ENCODE data around the gene CDH20.

CDH20 gene

DNA sequence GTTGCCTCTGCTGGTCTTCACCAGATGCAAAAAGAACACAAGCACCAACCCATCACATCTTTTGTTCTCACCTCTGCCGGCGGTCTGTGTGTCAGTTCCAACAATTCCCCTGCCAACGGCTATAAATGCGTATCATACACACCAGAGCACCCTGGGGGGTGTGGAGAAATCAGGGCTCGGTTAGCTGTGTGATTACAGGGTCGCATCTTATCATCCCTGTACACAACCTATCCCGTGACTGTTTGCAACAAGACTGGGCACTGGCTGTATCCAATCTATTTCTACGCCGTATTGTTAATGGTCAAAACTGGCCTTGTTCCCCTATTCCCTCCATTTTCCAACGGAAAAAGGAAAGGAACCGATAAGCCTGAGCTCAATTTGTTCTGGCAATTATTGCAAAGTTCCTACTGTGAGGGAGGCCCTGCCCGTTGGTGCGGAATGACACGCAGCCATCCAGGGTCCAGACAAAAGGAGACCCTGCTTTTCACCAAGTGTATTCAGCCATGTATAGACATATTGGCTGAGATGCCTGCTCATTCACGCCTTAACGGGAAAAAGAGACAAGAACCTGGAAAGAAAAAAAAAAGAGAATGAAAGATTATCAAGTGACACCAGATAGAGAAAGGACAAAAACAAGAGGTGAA, 136.9 kb downstream of the CDH20 start:
- H3K27ac ChIP-seq (ENCODE audit: low read depth, low read length), result no peak overlapping the region
- no peaks in the 10 kb centered on the region for H3K36me3 ChIP-seq (ENCODE audit: insufficient read depth, low read length)

DNA sequence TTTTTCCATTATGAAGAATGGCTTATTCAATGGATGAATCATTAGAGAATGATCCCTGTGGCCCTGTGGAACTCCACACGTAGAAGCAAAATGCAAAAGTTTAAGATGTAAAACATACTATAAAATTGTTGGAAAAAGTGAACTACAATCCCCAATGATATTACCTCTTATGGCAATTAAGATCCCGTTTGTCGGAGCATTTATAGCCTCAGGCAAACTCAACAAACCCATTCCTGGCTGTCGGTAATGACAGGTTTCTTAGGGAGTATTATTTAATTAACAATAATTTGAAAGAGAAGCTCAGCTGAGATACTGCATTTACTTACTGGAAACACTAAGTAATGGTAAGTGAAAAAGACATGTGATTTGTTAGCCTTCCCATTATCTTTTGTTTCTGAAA, 138.3 kb downstream of the CDH20 start:
- H3K27me3 ChIP-seq (ENCODE audit: insufficient read depth, low read length), result no peaks in the 10 kb centered on the region; the same call in 1 of the 2 replicates
- H3K27ac ChIP-seq (ENCODE audit: low read depth, low read length), result no peak overlapping the region
- no peak overlapping the region for H3K4me3 ChIP-seq (ENCODE audit: low read depth, low read length)
- H3K36me3 ChIP-seq (ENCODE audit: insufficient read depth, low read length), result no peaks in the 10 kb centered on the region
- H3K4me1 ChIP-seq (ENCODE audit: control insufficient read depth, insufficient read depth, low read length, unreplicated experiment), result no peaks in the 10 kb centered on the region
- no peak overlapping the region for H2AFZ ChIP-seq (ENCODE audit: low read length, unreplicated experiment)
- H3K79me2 ChIP-seq (ENCODE audit: control insufficient read depth, insufficient read depth, low read length, unreplicated experiment), result no peaks in the 10 kb centered on the region

More for the DNA sequence above, 136.9 kb downstream of the CDH20 start:
- Histone ChIP-seq H3K79me2 (ENCODE audit: control insufficient read depth, insufficient read depth, low read length, unreplicated experiment) (no peaks in the 10 kb centered on the region), H3K27me3 (ENCODE audit: insufficient read depth, low read length) (no peaks in the 10 kb centered on the region; the same call in 1 of the 2 replicates), H3K4me3 (ENCODE audit: low read depth, low read length) (no peak overlapping the region), H2AFZ (ENCODE audit: low read length, unreplicated experiment) (no peak overlapping the region), H3K4me1 (ENCODE audit: control insufficient read depth, insufficient read depth, low read length, unreplicated experiment) (peaks cover 3% of the 10 kb centered on the region)

DNA sequence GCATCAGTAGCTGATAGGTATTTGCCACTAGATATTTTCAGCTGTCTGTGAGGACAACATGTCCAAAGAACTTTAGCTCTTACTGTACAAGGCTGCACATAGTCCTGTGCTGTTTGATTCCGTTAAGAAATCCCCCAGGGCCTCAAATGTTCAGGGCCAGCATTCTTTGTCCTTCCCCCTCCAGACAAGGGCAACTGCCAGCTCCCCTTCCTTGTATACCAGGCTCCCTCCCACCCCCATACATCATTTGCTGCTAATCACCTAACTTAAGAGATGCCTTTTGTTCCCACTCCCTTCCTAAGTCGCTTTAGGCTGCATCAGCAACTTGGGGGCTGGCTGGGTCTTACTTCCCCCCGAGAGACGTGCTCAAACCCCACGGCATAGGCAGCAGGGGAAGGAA, 138.7 kb downstream of the CDH20 start:
- Histone ChIP-seq H3K4me1 (ENCODE audit: control insufficient read depth, insufficient read depth, low read length, unreplicated experiment) (no peaks in the 10 kb centered on the region), H3K36me3 (ENCODE audit: insufficient read depth, low read length) (no peaks in the 10 kb centered on the region), H3K27me3 (ENCODE audit: insufficient read depth, low read length) (no peaks in the 10 kb centered on the region; the same call in 1 of the 2 replicates), H3K27ac (ENCODE audit: low read depth, low read length) (no peak overlapping the region), H2AFZ (ENCODE audit: low read length, unreplicated experiment) (no peak overlapping the region), H3K79me2 (ENCODE audit: control insufficient read depth, insufficient read depth, low read length, unreplicated experiment) (no peaks in the 10 kb centered on the region), H3K4me3 (ENCODE audit: low read depth, low read length) (no peak overlapping the region)

DNA sequence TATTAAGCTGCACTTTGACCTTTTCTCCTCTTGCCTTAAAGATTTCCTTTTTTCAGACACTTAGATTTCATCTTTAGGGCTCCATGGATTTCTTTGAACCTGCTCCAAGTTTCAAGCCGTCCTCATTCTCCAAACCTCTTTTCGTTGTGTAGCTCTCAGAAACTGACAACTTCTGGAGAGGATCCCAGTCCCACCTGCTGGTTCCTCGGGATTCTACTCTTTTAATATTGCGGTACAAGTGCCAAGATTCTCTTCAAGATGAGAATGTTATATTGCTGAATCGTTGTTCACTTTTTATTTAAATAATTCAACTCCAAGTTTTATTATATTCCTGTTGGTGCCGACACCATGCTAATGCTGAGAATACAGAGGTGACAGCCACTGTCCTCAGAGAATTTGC, 141.1 kb downstream of the CDH20 start:
- Histone ChIP-seq H3K79me2 (ENCODE audit: control insufficient read depth, insufficient read depth, low read length, unreplicated experiment) (no peaks in the 10 kb centered on the region), H3K4me1 (ENCODE audit: control insufficient read depth, insufficient read depth, low read length, unreplicated experiment) (no peaks in the 10 kb centered on the region), H3K27me3 (ENCODE audit: insufficient read depth, low read length) (no peaks in the 10 kb centered on the region; the same call in 1 of the 2 replicates), H2AFZ (ENCODE audit: low read length, unreplicated experiment) (no peak overlapping the region), H3K36me3 (ENCODE audit: insufficient read depth, low read length) (no peaks in the 10 kb centered on the region), H3K4me3 (ENCODE audit: low read depth, low read length) (no peak overlapping the region), H3K27ac (ENCODE audit: low read depth, low read length) (no peak overlapping the region)

- no peak overlapping the region for H3K27ac ChIP-seq (ENCODE audit: low read depth, low read length)
- no peak overlapping the region for H3K4me3 ChIP-seq (ENCODE audit: low read depth, low read length)
- H3K79me2 ChIP-seq (ENCODE audit: control insufficient read depth, insufficient read depth, low read length, unreplicated experiment), result no peaks in the 10 kb centered on the region
- no peak overlapping the region for H2AFZ ChIP-seq (ENCODE audit: low read length, unreplicated experiment)
- no peaks in the 10 kb centered on the region for H3K4me1 ChIP-seq (ENCODE audit: control insufficient read depth, insufficient read depth, low read length, unreplicated experiment)
- no peaks in the 10 kb centered on the region for H3K36me3 ChIP-seq (ENCODE audit: insufficient read depth, low read length)
- no peaks in the 10 kb centered on the region; the same call in 1 of the 2 replicates for H3K27me3 ChIP-seq (ENCODE audit: insufficient read depth, low read length)
These were observed 141.7 kb downstream of the CDH20 start for GRCh38 chr18:61474918-61475317.

DNA sequence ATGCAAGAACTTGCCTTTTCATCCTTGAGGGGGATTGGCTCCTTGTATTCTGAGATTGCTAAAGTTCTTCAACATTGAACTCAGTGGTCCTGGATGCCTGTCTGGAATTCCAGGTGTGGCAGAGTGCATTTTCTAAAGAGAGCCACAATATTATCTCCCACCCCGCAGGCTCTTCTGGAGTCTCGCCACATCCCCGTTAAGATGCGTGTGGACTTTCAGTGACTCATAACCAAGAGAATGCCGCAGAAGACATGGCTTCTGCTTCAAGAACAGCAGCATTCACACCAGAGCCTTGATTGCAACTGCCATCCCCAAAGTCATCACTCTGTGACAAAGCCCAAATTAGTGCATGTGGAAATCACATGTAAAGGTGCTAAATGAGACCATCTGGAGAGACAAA, 142.7 kb downstream of the CDH20 start:
- no peaks in the 10 kb centered on the region for H3K36me3 ChIP-seq (ENCODE audit: insufficient read depth, low read length)
- no peak overlapping the region for H2AFZ ChIP-seq (ENCODE audit: low read length, unreplicated experiment)
- H3K27me3 ChIP-seq (ENCODE audit: insufficient read depth, low read length), result no peaks in the 10 kb centered on the region; the same call in 1 of the 2 replicates
- H3K27ac ChIP-seq (ENCODE audit: low read depth, low read length), result no peak overlapping the region
- H3K4me1 ChIP-seq (ENCODE audit: control insufficient read depth, insufficient read depth, low read length, unreplicated experiment), result no peaks in the 10 kb centered on the region
- no peaks in the 10 kb centered on the region for H3K79me2 ChIP-seq (ENCODE audit: control insufficient read depth, insufficient read depth, low read length, unreplicated experiment)
- no peak overlapping the region for H3K4me3 ChIP-seq (ENCODE audit: low read depth, low read length)

DNA sequence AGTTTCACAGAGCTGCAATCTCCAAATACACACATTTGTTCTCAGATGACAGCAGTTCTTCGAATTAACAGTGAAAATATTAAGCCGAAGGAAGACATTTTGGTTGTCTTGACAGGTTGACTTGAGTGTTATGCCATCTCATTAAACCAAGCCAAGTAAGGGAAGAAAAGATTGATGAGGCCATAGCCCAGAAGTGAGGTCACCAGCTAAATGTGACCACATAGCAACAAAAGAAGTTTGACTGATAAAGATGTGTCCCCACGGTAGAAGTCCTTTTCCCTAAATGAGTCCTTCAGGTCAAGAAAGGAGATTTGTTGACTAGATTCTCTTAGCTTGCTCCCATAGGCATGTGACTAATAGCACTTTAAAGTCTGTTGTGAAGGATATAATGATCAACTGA, 156.1 kb downstream of the CDH20 start:
- no peak overlapping the region for H2AFZ ChIP-seq (ENCODE audit: low read length, unreplicated experiment)

DNA sequence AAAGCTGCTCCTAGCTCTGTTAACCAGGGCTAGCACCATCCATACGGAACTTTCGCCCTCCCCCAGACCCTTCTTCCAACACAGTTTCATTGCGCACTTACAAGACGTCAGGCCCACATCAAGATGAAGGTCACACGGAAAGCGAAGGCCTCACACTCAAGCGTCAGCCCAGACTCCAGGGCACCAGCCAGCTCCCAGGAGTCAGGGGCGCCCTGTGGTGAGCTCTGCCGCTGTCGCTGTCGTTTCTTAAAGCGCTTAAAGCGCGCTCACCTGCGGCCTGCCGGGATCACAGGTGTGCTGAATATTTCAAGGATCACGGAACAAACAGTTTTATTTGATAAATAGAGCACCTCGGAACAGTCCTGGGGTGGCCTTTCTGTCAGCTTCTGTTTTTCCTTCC, 163.1 kb downstream of the CDH20 start:
- Histone ChIP-seq H3K4me3 (ENCODE audit: low read depth, low read length) (no peak overlapping the region), H3K36me3 (ENCODE audit: insufficient read depth, low read length) (no peaks in the 10 kb centered on the region), H3K27ac (ENCODE audit: low read depth, low read length) (no peak overlapping the region), H2AFZ (ENCODE audit: low read length, unreplicated experiment) (no peak overlapping the region), H3K79me2 (ENCODE audit: control insufficient read depth, insufficient read depth, low read length, unreplicated experiment) (no peaks in the 10 kb centered on the region), H3K4me1 (ENCODE audit: control insufficient read depth, insufficient read depth, low read length, unreplicated experiment) (no peaks in the 10 kb centered on the region), H3K27me3 (ENCODE audit: insufficient read depth, low read length) (no peaks in the 10 kb centered on the region)

More for the DNA sequence above, 156.1 kb downstream of the CDH20 start:
- Histone ChIP-seq H3K27me3 (ENCODE audit: insufficient read depth, low read length) (peaks cover 7% of the 10 kb centered on the region; the same call in 1 of the 2 replicates), H3K27ac (ENCODE audit: low read depth, low read length) (no peak overlapping the region), H3K79me2 (ENCODE audit: control insufficient read depth, insufficient read depth, low read length, unreplicated experiment) (no peaks in the 10 kb centered on the region), H3K36me3 (ENCODE audit: insufficient read depth, low read length) (no peaks in the 10 kb centered on the region), H3K4me1 (ENCODE audit: control insufficient read depth, insufficient read depth, low read length, unreplicated experiment) (no peaks in the 10 kb centered on the region), H3K4me3 (ENCODE audit: low read depth, low read length) (no peak overlapping the region)

- Histone ChIP-seq H3K79me2 (ENCODE audit: control insufficient read depth, insufficient read depth, low read length, unreplicated experiment) (no peaks in the 10 kb centered on the region), H3K27me3 (ENCODE audit: insufficient read depth, low read length) (no peaks in the 10 kb centered on the region), H3K4me1 (ENCODE audit: control insufficient read depth, insufficient read depth, low read length, unreplicated experiment) (no peaks in the 10 kb centered on the region), H3K36me3 (ENCODE audit: insufficient read depth, low read length) (no peaks in the 10 kb centered on the region), H2AFZ (ENCODE audit: low read length, unreplicated experiment) (no peak overlapping the region), H3K4me3 (ENCODE audit: low read depth, low read length) (no peak overlapping the region), H3K27ac (ENCODE audit: low read depth, low read length) (no peak overlapping the region)
These were observed 164.2 kb downstream of the CDH20 start for GRCh38 chr18:61497422-61497821.

- Histone ChIP-seq H3K27ac (ENCODE audit: low read depth, low read length) (no peak overlapping the region), H3K4me3 (ENCODE audit: low read depth, low read length) (no peak overlapping the region), H3K27me3 (ENCODE audit: insufficient read depth, low read length) (no peaks in the 10 kb centered on the region), H2AFZ (ENCODE audit: low read length, unreplicated experiment) (no peak overlapping the region), H3K79me2 (ENCODE audit: control insufficient read depth, insufficient read depth, low read length, unreplicated experiment) (no peaks in the 10 kb centered on the region), H3K36me3 (ENCODE audit: insufficient read depth, low read length) (no peaks in the 10 kb centered on the region), H3K4me1 (ENCODE audit: control insufficient read depth, insufficient read depth, low read length, unreplicated experiment) (peaks cover 12% of the 10 kb centered on the region)
These were observed 169.2 kb downstream of the CDH20 start for GRCh38 chr18:61502472-61502871.

GRCh38 chr18:61503688-61504087, 170.5 kb downstream of the CDH20 start:
- no peak overlapping the region for H3K27ac ChIP-seq (ENCODE audit: low read depth, low read length)

More at GRCh38 chr18:61503688-61504087, 170.5 kb downstream of the CDH20 start:
- Histone ChIP-seq H2AFZ (ENCODE audit: low read length, unreplicated experiment) (no peak overlapping the region), H3K79me2 (ENCODE audit: control insufficient read depth, insufficient read depth, low read length, unreplicated experiment) (no peaks in the 10 kb centered on the region), H3K4me3 (ENCODE audit: low read depth, low read length) (no peak overlapping the region), H3K4me1 (ENCODE audit: control insufficient read depth, insufficient read depth, low read length, unreplicated experiment) (peaks cover 12% of the 10 kb centered on the region), H3K27me3 (ENCODE audit: insufficient read depth, low read length) (no peaks in the 10 kb centered on the region), H3K36me3 (ENCODE audit: insufficient read depth, low read length) (no peaks in the 10 kb centered on the region)

Data from ACC112 (cell line).